NCI-H187 (cell line): ENCODE measurements around the gene RNASE4.

Experiments
- DNase-seq, 2 experiments: peaks; one replicate each; lab custom pipeline; 2025; lab: John Stamatoyannopoulos, UW

Gene RNASE4

DNA sequence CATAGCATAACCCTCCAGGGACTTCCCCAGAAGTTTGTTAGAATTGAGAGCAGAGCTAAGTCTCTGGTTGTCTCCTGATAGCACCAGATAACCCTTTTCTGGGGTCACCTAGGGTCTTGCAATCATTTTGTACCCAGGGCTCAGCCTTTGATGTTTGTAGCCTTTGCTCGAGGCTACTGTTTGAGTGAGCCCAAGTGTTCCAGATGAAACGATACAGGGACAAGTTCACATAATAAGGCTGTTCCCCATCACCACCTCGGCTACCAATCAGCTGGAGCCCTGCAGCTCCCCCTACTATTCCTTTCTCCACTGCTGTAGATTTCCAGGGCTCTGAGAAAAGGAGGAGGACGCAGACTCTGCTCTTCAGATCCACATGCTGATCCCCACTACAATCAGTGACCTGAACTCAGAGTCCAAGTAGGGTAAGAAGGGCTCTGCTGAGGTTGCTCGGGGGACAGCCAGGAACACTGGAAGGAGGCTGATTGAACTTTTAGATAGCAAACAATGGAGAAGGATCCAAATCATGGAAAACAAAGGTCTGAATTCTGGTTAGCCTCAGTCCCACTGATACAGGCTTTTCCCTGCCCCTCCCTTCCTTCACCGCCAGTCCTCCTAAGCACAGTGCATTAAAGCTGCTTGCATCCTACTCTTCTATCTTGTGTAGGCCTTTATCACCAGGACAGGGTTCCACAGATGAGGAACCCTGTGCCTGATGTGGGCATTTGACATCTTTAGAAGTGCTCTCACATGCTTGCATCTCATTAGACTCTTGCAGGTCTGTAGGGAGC lies 61.4 kb downstream of the RNASE4 start, which contains the start of gene EDDM3A:
EDDM3A (plus strand) TSS at position 317 of the 788 bp plus-strand sequence. CDS start 1,694 bp downstream, outside the sequence.
- no peak for DNase-seq

DNA sequence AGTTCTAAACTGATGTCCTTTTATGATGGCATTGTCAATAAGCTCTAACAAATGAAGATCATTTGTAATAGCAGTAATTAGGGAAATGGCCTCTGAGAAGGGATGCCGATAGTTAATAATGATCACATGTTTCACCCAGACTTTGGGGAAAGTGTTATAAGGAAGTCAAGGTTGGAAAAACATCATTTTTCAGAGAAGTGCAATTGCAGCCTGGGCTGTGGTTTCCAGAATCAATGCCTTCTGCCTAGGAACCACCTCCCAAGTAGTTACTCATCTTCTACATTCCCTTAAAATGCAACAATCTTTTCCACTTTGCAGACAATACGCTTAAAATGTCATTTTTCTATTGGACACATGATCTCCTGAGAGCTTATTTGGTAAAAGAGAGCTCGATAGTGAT lies 62.2 kb downstream of the RNASE4 start:
- DNase-seq: no peak

DNA sequence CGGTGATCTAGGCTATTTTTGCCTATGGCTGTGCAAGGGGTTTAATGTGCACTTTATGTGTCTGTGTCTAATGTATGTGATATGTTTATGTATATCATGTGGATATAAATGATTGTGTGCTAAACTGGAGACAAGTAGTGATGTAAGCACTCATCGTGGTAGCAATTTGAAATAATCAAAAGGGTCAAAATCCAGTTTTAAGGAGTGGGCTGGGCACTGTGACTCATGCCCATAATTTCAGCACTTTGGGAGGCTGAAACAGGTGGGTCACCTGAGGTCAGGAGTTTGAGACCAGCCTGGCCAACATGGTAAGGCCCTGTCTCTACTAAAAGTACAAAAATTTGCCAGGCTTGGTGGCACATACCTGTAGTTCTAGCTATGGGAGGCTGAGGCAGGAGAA lies 64.1 kb downstream of the RNASE4 start:
- DNase-seq: no peak

DNA sequence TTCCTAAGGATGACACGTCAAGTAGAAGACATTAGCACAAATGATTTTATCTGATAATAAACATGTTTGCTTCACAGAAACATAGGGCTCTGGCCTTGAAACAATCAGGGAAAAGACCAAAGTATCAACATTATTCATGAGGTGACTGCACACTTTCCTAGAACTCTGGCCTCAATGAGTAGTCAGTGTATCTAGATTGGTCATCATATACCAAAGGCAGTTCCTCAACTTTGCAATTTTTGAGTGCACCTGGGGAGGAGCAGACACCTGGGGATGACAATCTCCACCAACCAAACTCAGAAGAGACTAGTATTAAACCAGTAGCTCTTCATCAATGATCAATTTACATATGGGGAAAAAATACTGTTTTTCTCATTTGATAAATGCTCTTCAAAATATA lies 65.8 kb downstream of the RNASE4 start:
- no peak for DNase-seq
